Measurements from ENCODE around the gene MAMDC4.
"Not testable (repeated sequence)": the region's sequence is repeated elsewhere in the genome, so short reads cannot be mapped to it uniquely, and the experiment has no call there.

Gene MAMDC4

GRCh38 chr9:136851941-136852663 is at the start of gene MAMDC4:
MAMDC4 (plus strand) TSS chr9:136852346; CDS start chr9:136852417, 71 bp downstream.
- H3K27ac Mint-ChIP-seq = no peak within 1 kb of the TSS

GRCh38 chr9:136803009-136803550 is 49.1 kb upstream of the MAMDC4 start:
- H3K4me3 Mint-ChIP-seq; H3K36me3 Mint-ChIP-seq; H3K9me3 Mint-ChIP-seq (ENCODE audit: low read depth); H3K27ac Mint-ChIP-seq; H3K27me3 Mint-ChIP-seq: not testable (repeated sequence)
- peaks cover 23% of the 10 kb centered on the region for H3K4me1 Mint-ChIP-seq (ENCODE audit: low read depth)

More at GRCh38 chr9:136851941-136852663, at the start of gene MAMDC4:
- H3K36me3 Mint-ChIP-seq = no peaks in the 10 kb centered on the region
- H3K4me3 Mint-ChIP-seq = no peak within 1 kb of the TSS
- no peaks in the 10 kb centered on the region for H3K9me3 Mint-ChIP-seq (ENCODE audit: low read depth)
- peaks cover 1% of the 10 kb centered on the region for H3K27me3 Mint-ChIP-seq
- peaks cover 2% of the 10 kb centered on the region for H3K4me1 Mint-ChIP-seq (ENCODE audit: low read depth)

- no peaks in the 10 kb centered on the region for H3K9me3 Mint-ChIP-seq (ENCODE audit: low read depth)
- H3K4me1 Mint-ChIP-seq (ENCODE audit: low read depth) = peaks cover 24% of the 10 kb centered on the region
- H3K27ac Mint-ChIP-seq = no peak overlapping the region
- H3K36me3 Mint-ChIP-seq = peaks cover 3% of the 10 kb centered on the region
- no peak overlapping the region for H3K4me3 Mint-ChIP-seq
- H3K27me3 Mint-ChIP-seq = no peaks in the 10 kb centered on the region
Measured at GRCh38 chr9:136803551-136804508, 48.3 kb upstream of the MAMDC4 start.

GRCh38 chr9:136804509-136805206 is 47.5 kb upstream of the MAMDC4 start:
- H3K27me3 Mint-ChIP-seq = no peaks in the 10 kb centered on the region
- H3K4me3 Mint-ChIP-seq = no peak overlapping the region
- H3K36me3 Mint-ChIP-seq = peaks cover 5% of the 10 kb centered on the region
- H3K27ac Mint-ChIP-seq = no peak overlapping the region
- peaks cover 31% of the 10 kb centered on the region for H3K4me1 Mint-ChIP-seq (ENCODE audit: low read depth)
- H3K9me3 Mint-ChIP-seq (ENCODE audit: low read depth) = no peaks in the 10 kb centered on the region

- Mint-ChIP-seq H3K27me3 (no peaks in the 10 kb centered on the region), H3K9me3 (ENCODE audit: low read depth) (no peaks in the 10 kb centered on the region), H3K4me1 (ENCODE audit: low read depth) (peaks cover 35% of the 10 kb centered on the region), H3K4me3 (no peak overlapping the region), H3K27ac (no peak overlapping the region), H3K36me3 (peaks cover 5% of the 10 kb centered on the region)
Measured at GRCh38 chr9:136805207-136805740, 46.9 kb upstream of the MAMDC4 start.

GRCh38 chr9:136806067-136806466 is 46.1 kb upstream of the MAMDC4 start:
- Mint-ChIP-seq H3K36me3 (peaks cover 5% of the 10 kb centered on the region), H3K9me3 (ENCODE audit: low read depth) (no peaks in the 10 kb centered on the region)

GRCh38 chr9:136806631-136807201 is 45.4 kb upstream of the MAMDC4 start:
- H3K4me1 Mint-ChIP-seq (ENCODE audit: low read depth) = peaks cover 30% of the 10 kb centered on the region
- H3K4me3 Mint-ChIP-seq = peak overlapping the region; percentile 88
- no peaks in the 10 kb centered on the region for H3K27me3 Mint-ChIP-seq

More at GRCh38 chr9:136806067-136806466, 46.1 kb upstream of the MAMDC4 start:
- no peaks in the 10 kb centered on the region for H3K27me3 Mint-ChIP-seq
- H3K27ac Mint-ChIP-seq = no peak overlapping the region
- peak overlapping the region; percentile 88 for H3K4me3 Mint-ChIP-seq
- peaks cover 32% of the 10 kb centered on the region for H3K4me1 Mint-ChIP-seq (ENCODE audit: low read depth)

GRCh38 chr9:136807281-136808074 is 44.7 kb upstream of the MAMDC4 start, which contains the start of gene RABL6:
RABL6 (plus strand) TSS chr9:136807948; CDS start chr9:136808197, 249 bp downstream.
- Mint-ChIP-seq H3K27me3 (no peaks in the 10 kb centered on the region), H3K4me3 (peak within 1 kb of the TSS; percentile 93), H3K4me1 (ENCODE audit: low read depth) (peaks cover 35% of the 10 kb centered on the region), H3K27ac (peak within 1 kb of the TSS; percentile 89), H3K9me3 (ENCODE audit: low read depth) (no peaks in the 10 kb centered on the region), H3K36me3 (peaks cover 5% of the 10 kb centered on the region)

More at GRCh38 chr9:136806631-136807201, 45.4 kb upstream of the MAMDC4 start:
- peaks cover 5% of the 10 kb centered on the region for H3K36me3 Mint-ChIP-seq
- peak overlapping the region; percentile 89 for H3K27ac Mint-ChIP-seq
- no peaks in the 10 kb centered on the region for H3K9me3 Mint-ChIP-seq (ENCODE audit: low read depth)

- H3K27me3 Mint-ChIP-seq = no peaks in the 10 kb centered on the region
- peaks cover 7% of the 10 kb centered on the region for H3K36me3 Mint-ChIP-seq
- peak overlapping the region; percentile 36 for H3K27ac Mint-ChIP-seq
- H3K4me3 Mint-ChIP-seq = peak overlapping the region; percentile 93
- H3K9me3 Mint-ChIP-seq (ENCODE audit: low read depth) = no peaks in the 10 kb centered on the region
- H3K4me1 Mint-ChIP-seq (ENCODE audit: low read depth) = peaks cover 43% of the 10 kb centered on the region
Measured at GRCh38 chr9:136808075-136808805, 43.9 kb upstream of the MAMDC4 start.

GRCh38 chr9:136808806-136809158 is 43.4 kb upstream of the MAMDC4 start:
- H3K36me3 Mint-ChIP-seq = peaks cover 8% of the 10 kb centered on the region
- H3K9me3 Mint-ChIP-seq (ENCODE audit: low read depth) = no peaks in the 10 kb centered on the region
- H3K4me3 Mint-ChIP-seq = peak overlapping the region; percentile 93
- peaks cover 44% of the 10 kb centered on the region for H3K4me1 Mint-ChIP-seq (ENCODE audit: low read depth)
- peak overlapping the region; percentile 36 for H3K27ac Mint-ChIP-seq
- no peaks in the 10 kb centered on the region for H3K27me3 Mint-ChIP-seq

- Mint-ChIP-seq H3K27ac (no peak overlapping the region), H3K36me3 (peaks cover 10% of the 10 kb centered on the region), H3K27me3 (no peaks in the 10 kb centered on the region), H3K9me3 (ENCODE audit: low read depth) (no peaks in the 10 kb centered on the region), H3K4me3 (no peak overlapping the region), H3K4me1 (ENCODE audit: low read depth) (peaks cover 36% of the 10 kb centered on the region)
Measured at GRCh38 chr9:136814725-136815421, 37.3 kb upstream of the MAMDC4 start.

GRCh38 chr9:136815422-136815782 is 36.7 kb upstream of the MAMDC4 start:
- Mint-ChIP-seq H3K27ac (no peak overlapping the region), H3K27me3 (no peaks in the 10 kb centered on the region), H3K9me3 (ENCODE audit: low read depth) (no peaks in the 10 kb centered on the region), H3K4me1 (ENCODE audit: low read depth) (peaks cover 32% of the 10 kb centered on the region), H3K4me3 (no peak overlapping the region), H3K36me3 (peaks cover 10% of the 10 kb centered on the region)

Measured in activated naive CD8-positive, alpha-beta T cell (primary cell).